ENCODE results near the gene RRAD. TPM values are rescaled to one million over a fixed set of nuclear protein-coding genes. Genes with fewer than 3 reads are reported as not detected.
A peak's percentile ranks its signal among the peaks of the same experiment; 100 is the strongest.

Gene RRAD
- total RNA-seq, 1 donor from 2014 or later: 0.59 TPM

GRCh38 chr16:66934138-66934838 is 9.0 kb upstream of the RRAD start, which contains the start of gene CIAO2B:
Gene CIAO2B (minus strand): TSS chr16:66934402. CDS start chr16:66934364, 38 bp downstream.
- DNase-seq (ENCODE audit: low read depth, low spot score): peak; percentile 52

GRCh38 chr16:66933776-66934137 is 8.4 kb upstream of the RRAD start:
- no peak for DNase-seq (ENCODE audit: low read depth, low spot score)

DNA sequence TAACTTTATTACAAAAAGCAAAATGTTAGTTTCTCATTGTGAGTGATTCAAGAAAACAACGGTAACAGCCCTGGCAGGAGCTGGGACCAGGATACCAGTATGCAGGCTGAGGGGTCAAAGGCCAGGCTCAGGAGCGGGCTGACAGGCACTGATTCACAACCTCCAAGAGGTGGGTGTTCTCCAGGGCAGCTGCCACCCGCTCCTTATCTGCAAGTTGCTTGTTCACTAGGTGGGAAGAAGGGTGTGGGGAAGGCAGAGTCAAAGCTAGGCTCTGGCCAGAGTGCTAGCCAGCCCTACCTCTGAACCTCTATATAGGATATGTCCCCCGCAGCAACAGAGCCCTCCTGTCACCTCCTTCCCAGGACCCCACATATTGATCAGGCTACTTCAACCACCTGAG is 6.7 kb upstream of the RRAD start:
- no peak for DNase-seq (ENCODE audit: low read depth, low spot score)

DNA sequence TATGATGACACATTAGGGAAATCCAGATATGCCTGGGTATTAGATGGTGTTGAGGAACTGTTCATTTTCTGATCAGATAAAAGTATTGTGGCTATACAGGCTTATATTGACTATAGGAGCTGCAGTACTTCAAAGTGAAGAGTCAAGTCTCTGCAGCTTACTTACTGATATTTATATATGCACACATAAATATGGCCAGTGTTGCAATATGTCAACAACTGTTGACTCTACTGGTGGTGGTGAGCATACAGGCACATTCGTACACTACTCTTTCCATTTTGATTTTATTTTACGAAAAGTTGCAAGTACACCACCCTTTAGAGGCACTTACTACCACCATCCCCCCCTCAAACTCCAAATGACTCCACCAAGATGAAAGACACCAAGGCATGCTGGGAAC is 6.3 kb upstream of the RRAD start:
- no peak for DNase-seq (ENCODE audit: low read depth, low spot score)

- no peak for DNase-seq (ENCODE audit: low read depth, low spot score)
Measured at GRCh38 chr16:66930189-66930588, 4.9 kb upstream of the RRAD start.

DNA sequence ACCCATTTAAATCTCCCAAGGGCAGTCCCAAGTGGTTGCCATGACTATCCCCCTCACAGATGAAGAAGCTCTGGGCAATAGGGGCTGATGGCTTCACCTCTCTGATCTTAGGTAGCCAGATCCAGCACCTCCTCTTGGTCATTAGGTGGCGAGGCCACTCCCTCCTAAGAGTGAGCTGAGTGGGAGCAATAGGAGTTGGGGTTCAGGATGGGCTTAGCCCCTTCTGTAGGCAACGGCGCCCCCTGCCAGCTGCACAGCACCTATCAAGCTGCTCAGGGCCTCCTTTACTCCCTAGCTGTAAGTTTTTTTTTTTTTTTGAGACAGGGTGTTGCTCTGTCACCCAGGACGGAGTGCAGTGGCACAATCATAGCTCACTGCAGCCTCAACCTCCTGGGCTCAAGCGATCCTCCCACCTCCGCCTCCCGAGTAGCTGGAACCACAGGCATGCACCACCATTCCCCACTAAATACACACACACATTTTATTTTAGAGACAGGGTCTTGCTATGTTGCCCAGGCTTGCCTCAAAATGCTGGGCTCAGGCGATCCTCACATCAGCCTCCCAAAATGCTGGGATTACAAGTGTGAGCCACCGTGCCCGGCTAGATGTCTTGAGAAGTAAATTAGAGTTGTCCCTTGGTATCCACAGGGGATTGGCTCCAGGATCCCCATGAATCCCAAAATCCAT is 3.5 kb upstream of the RRAD start:
- no peak for DNase-seq (ENCODE audit: low read depth, low spot score)

DNA sequence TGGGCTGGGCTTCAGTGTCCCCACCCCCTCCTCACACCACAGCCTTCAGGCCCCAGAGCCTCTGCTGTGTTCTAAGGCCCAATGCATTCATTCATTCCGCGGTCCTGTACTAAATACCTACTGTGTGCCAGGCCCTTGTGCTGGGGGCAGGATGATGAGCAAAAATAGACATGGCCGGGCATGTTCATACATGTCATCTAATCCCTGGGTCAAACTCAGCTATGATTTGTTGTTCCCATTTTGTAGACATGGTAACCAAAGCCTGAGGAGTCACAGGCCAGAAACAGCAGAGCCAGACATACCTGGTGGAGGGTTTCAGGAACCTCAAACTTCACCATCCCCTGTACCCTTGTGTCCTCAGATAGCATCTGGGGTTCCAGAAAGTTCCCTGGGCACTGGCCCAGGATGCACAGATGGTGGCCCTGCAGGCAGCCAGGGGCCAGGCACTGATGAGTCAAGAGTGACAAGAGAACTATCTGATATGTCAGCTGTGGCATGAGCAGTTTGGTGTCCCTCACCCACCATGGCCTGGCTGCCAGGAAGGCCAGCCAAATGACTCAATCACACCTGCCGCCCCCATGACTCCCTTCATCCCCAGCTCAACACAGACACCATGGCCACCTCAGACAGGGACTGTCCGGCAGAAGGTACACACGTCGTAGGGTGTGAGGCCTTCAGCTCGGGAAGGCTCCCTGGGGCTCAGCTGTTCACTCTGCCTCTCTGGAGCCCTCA is 2.7 kb upstream of the RRAD start:
- DNase-seq (ENCODE audit: low read depth, low spot score): no peak

DNA sequence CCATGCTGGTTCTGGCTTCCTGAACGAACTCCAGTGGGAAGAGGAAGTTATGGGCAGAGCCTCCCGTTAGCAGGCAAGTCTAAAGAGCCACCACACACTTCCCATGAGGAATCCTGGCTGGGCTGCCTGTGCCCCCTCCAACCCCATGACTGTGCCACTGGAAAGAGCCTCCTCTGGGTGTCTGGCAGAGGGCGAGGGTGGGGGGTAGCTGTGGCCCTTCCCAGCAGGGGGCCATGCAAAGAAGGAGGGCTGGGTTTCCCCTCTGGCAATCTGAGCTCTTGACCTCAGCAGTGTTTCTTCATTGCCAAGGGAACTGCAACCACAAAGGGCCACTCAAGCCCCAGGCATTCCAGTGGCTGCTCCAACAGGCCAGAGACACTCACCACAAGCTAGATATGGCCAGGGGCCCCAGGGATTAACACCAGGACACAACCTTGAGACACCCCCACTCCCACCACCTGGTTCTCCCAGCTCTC is 1.7 kb upstream of the RRAD start:
- no peak for DNase-seq (ENCODE audit: low read depth, low spot score)

GRCh38 chr16:66926171-66926947 is 1.0 kb upstream of the RRAD start:
- no peak for DNase-seq (ENCODE audit: low read depth, low spot score)

GRCh38 chr16:66924527-66925321 is 611 bp downstream of the RRAD start:
- DNase-seq (ENCODE audit: low read depth, low spot score): no peak

DNA sequence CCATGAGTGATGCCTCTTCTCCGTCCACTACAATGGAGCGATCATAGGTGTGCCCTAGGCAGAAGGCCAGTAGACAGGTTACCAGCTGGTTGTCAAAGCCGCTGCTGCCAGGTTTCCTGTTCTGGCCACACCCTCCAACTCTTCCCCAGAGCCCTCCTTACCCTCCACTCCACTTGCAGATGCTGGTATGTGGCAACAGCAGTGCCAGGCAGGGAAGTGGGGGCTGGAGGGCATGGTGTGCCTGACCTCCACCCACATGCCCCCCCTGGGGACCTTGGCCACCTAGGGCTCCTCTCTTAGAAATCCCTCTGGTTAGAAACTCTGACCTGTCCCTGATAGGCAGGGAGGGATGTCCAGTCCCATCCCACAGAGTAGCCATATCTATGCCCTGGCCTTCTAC is 1.5 kb downstream of the RRAD start:
- DNase-seq (ENCODE audit: low read depth, low spot score): no peak

- no peak for DNase-seq (ENCODE audit: low read depth, low spot score)
Measured at GRCh38 chr16:66923247-66923731, 2.0 kb downstream of the RRAD start.

DNA sequence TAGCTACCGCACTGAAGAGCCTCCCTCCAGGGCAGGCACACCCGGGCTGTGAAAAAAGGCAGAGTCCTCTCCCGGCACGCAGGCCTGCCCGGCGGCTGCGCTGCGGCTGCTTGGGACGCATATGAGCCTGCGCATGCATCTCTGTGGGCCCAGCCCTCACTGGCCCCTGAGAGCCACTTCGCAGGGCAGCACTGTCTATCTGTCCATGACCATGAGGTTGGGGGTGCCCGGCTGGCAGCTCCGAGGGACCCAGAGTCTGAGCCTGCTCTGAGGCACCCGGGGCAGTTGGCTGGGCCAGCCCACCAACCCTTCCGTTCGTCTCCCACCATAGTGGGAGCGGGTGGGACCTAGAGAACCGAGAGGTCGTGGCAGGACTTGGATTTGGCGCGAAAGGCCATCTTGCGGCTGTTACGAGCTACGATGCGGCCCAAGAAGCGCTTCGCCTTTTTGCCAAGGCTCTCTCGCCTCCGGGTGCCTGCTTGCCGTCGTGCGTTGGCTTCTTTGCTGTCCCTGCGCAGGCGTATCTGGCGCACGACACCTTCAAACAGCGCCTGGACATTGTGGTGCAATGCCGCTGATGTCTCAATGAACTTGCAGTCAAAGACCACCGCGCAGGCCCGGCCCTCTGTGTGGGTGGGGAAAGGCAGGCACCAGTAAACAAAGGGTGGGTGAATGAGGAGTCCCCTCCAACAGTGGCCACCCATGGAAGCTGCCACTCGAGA is 3.4 kb downstream of the RRAD start:
- DNase-seq (ENCODE audit: low read depth, low spot score): no peak

DNA sequence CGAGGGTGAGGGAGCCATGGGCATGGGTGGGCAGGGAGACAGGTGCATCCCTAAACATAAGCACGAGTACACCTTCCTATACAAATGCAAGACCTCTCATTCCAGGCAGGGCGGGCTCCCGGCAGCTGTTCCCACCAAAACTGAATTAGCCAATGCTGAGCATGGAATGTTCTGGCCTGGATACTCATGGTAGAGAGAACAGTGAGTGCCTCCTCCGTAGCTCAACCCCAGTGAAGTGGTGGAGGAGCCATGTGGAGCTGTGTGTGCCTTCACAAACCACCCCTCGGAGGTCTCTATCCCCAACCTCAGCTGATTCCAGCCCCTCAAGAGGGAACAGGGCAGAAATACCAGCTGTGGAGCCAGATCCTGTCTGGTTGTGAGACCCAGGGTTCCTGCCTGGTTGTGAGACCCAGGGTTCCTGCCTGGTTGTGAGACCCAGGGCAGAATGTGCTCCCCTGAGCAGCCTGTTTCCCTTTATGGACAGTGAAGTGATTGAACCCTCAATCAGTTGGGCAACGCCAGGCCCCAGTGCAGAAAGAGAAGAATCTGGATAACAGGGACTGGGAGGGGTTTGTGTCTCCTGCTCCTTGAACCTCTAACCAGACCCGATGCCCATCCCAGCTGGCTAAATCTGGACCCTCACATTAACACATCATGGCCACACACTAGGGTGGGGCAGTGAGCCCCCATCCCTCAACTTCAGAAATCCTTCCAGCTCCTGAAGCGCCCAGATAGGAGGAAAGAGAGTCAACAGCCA is 4.2 kb downstream of the RRAD start:
- DNase-seq (ENCODE audit: low read depth, low spot score): no peak

DNA sequence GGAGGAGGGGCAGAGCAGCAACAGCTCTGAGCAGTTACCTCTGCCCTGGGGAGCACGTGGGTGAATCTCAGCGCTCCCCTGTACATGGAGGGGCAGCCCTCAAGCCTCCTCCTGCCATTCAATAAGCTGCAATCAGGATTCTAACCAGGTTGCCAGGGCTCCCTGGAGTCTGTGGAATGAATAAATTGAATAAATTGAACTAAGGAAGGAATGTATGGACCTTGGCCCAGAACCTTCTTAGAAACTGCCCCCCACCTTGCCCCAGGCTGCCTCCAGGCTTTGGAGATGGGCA is 5.1 kb downstream of the RRAD start:
- DNase-seq (ENCODE audit: low read depth, low spot score): no peak

GRCh38 chr16:66919569-66920298 is 5.6 kb downstream of the RRAD start:
- no peak for DNase-seq (ENCODE audit: low read depth, low spot score)

- DNase-seq (ENCODE audit: low read depth, low spot score): no peak
Measured at GRCh38 chr16:66918803-66919568, 6.3 kb downstream of the RRAD start, which contains the start of gene CDH16. Gene CDH16 (minus strand): TSS chr16:66918885. CDS start chr16:66918065, 820 bp downstream.

GRCh38 chr16:66918355-66918754 is 7.0 kb downstream of the RRAD start:
- no peak for DNase-seq (ENCODE audit: low read depth, low spot score)

Data from pulmonary artery endothelial cell (primary cell).